Upper lobe of right lung (tissue), 1 donor: Measurements from ENCODE around the gene CCDC85C. TPM values are rescaled to one million over a fixed set of nuclear protein-coding genes. Genes with fewer than 3 reads are reported as not detected.
A peak's percentile ranks its signal among the peaks of the same experiment; 100 is the strongest.

Experiments used
- ATAC-seq: fragments of 200-7000 bp; cut with Tn5 transposase; one replicate; pipeline ENCODE4 v1.9.1; 2020; ENCODE audit warnings: mild to moderate bottlenecking, moderate library complexity
- DNase-seq: peaks from one replicate; pipeline ENCODE4 v3.0.0-alpha.2; 2020
- H3K27ac ChIP-seq: fragments of 200-600 bp; one replicate; pipeline ENCODE4 v1.8.0; 2022
- H3K27me3 ChIP-seq: fragments of 200-600 bp; one replicate; pipeline ENCODE4 v1.8.0; 2022; ENCODE audit warnings: mild to moderate bottlenecking
- H3K36me3 ChIP-seq: fragments of 200-600 bp; one replicate; pipeline ENCODE4 v1.8.0; 2022
- H3K4me1 ChIP-seq: fragments of 200-600 bp; one replicate; pipeline ENCODE4 v1.8.0; 2022
- H3K4me3 ChIP-seq: fragments of 200-600 bp; one replicate; pipeline ENCODE4 v1.8.0; 2022; ENCODE audit warnings: mild to moderate bottlenecking
- H3K9me3 ChIP-seq: fragments of 200-600 bp; one replicate; pipeline ENCODE4 v1.8.0; 2022
- CTCF ChIP-seq: fragments of 200-600 bp; IDR thresholded peaks from one replicate; pipeline ENCODE4 v1.8.0; 2022; ENCODE audit warnings: antibody characterized with exemption
- intact Hi-C: fragments of 100-400 bp; cut with DNase I; formaldehyde crosslinking; loops from one replicate; pipeline ENCODE4 v1.11.0; 2022
- long read RNA-seq: library from polyadenylated mRNA; unstranded; transcript quantifications from one replicate; pipeline ENCODE4 v2.0.0, GENCODE V29; 2021
- total RNA-seq: library from RNA; stranded (reverse); fragmentation: NEBNext Ultra II Directional; extraction: Animal tissue kit (Norgen Biotek cat#: 25700); gene quantifications from one replicate; pipeline ENCODE4 v1.2.1, GENCODE V29; 2021
- donor health status: DM: no; HTN: yes; CAD: no; lungs with severe emphysema.

Gene CCDC85C
- 22.6 TPM for total RNA-seq
- long read RNA-seq, full-length matches to known transcripts: 4 of 42 reads
- long read RNA-seq, partial matches to known transcripts: 2 of 42 reads
- long read RNA-seq, other reads (novel, unspliced or antisense): 36 of 42 reads

DNA sequence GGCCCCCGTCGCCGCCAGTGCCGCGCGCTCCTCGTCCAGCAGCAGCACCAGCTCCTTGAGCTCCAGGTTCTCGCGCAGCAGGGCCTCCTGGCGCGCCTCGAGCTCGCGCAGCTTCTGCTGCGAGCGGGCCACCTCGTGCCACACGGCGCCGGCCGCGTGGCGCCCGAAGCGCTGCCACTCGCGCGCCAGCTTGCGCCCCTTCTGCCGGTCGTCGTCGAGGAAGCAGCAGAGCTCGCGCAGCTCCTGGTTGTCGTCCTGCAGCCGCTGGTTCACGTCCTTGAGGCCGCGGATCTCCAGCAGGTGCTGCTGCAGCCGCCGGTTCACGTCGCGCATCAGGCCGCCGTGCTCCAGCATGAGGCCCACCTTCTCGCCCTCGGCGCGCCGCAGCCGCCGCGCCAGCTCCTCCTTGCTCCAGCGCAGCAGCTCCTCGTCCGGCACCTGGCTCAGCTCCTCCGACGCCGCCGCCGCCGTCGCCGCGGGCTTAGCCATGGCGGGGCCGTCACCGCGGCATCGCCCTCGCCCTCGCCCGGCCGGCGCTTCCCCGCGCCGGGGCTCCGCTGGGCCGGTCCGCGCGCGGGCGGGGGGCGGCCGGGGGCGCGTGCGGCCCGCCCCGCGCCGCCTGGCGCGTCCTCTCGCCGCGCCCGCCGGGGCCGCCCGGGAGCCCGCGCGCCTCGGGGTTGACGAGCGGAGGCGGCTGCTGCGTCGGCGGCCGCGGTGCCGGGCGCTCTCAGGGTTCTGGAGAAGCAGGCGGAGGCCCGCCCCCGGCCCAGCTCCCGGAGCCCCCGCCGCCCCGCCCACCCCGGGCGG lies at the start of gene CCDC85C:
Gene CCDC85C, minus strand, starts transcription at position 737 of the 807 bp plus-strand sequence. Its CDS starts 248 bp downstream, at position 489.
- no peaks in the 10 kb centered on the region for H3K36me3 ChIP-seq
- intact Hi-C loops: no loop called here
- DNase-seq (peak; percentile 75), ATAC-seq (no peak)
- no peaks in the 10 kb centered on the region for H3K9me3 ChIP-seq
- H3K27me3 ChIP-seq: no peaks in the 10 kb centered on the region
- peaks cover 39% of the 10 kb centered on the region for H3K4me1 ChIP-seq
- peak within 1 kb of the TSS; percentile 82 for H3K27ac ChIP-seq
- TF ChIP-seq CTCF: no peak
- peak within 1 kb of the TSS; percentile 73 for H3K4me3 ChIP-seq

- TF ChIP-seq CTCF: no peak
- no peaks in the 10 kb centered on the region for H3K9me3 ChIP-seq
- no peak overlapping the region for H3K4me3 ChIP-seq
- H3K36me3 ChIP-seq: no peaks in the 10 kb centered on the region
- intact Hi-C loops: no loop called here
- ATAC-seq (no peak), DNase-seq (no peak)
- no peaks in the 10 kb centered on the region for H3K27me3 ChIP-seq
- H3K27ac ChIP-seq: no peak overlapping the region
- no peaks in the 10 kb centered on the region for H3K4me1 ChIP-seq
These were observed 48.1 kb upstream of the CCDC85C start for GRCh38 chr14:99651953-99652746.

- DNase-seq: no peak
- intact Hi-C loops: no loop called here
- Histone ChIP-seq H3K36me3 (no peaks in the 10 kb centered on the region), H3K4me3 (no peak overlapping the region), H3K27me3 (peaks cover 8% of the 10 kb centered on the region), H3K4me1 (no peaks in the 10 kb centered on the region), H3K9me3 (no peaks in the 10 kb centered on the region), H3K27ac (no peak overlapping the region)
- TF ChIP-seq CTCF: no peak
- ATAC-seq: no peak
These were observed 46.2 kb upstream of the CCDC85C start for GRCh38 chr14:99650189-99650588.

- Histone ChIP-seq H3K27ac (no peak overlapping the region), H3K27me3 (peaks cover 10% of the 10 kb centered on the region), H3K36me3 (no peaks in the 10 kb centered on the region), H3K4me1 (peaks cover 2% of the 10 kb centered on the region), H3K9me3 (no peaks in the 10 kb centered on the region), H3K4me3 (no peak overlapping the region)
- TF ChIP-seq CTCF: no peak
- ATAC-seq (no peak), DNase-seq (no peak)
- intact Hi-C loops: no loop called here
These were observed 45.6 kb upstream of the CCDC85C start for GRCh38 chr14:99649643-99650042.

- ATAC-seq (no peak), DNase-seq (no peak)
- Histone ChIP-seq H3K4me3 (no peak overlapping the region), H3K4me1 (peaks cover 4% of the 10 kb centered on the region), H3K27ac (no peak overlapping the region), H3K9me3 (no peaks in the 10 kb centered on the region), H3K36me3 (no peaks in the 10 kb centered on the region), H3K27me3 (peaks cover 10% of the 10 kb centered on the region)
- intact Hi-C loops: no loop called here
- no peak for TF ChIP-seq CTCF
These were observed 45.2 kb upstream of the CCDC85C start for GRCh38 chr14:99649219-99649618.
